ENCODE results near the gene ITGAE.

The ITGAE gene

GRCh38 chr17:3815925-3816324, 14.9 kb upstream of the ITGAE start:
- no peak for FAIRE-seq

DNA sequence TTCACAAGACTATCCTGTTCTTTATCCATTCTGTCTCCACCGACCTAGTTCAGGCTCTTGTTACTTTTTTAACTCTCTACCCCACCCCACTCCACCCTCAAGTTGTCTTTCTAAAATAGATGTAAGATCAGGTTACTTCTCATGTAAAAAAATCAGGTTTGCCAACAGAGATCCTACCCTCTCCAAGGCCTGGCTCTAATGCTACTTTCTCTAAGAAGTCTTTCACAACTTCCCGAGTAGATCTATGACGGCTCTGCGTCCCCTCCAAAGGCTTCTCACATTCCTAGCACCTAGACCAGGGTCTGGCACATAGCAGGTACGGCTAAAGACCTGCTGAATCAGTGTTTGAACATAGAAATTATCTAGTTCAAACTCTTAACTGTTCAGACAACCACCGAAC, 14.1 kb upstream of the ITGAE start:
- FAIRE-seq: no peak

- FAIRE-seq: no peak
Measured at GRCh38 chr17:3814361-3814760, 13.4 kb upstream of the ITGAE start.

DNA sequence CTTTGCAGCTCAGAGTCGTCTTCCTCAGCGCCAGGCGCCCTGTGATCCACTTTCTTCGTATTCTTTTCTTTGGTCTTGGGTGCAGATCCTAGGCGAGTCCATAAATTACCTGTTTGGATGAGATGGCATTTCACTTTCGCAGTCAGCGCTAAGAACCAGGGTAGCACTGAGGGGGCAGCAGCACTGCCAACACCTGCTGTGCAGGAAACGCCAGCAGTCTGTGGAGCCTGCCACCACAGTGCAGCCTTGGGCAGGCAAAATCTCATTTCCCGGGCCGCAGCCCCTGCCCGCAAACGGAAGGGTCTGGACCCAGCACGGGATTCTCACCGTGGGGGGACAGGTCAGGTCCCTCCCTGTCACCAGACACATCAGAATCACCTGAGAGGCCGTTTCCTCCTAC, 12.2 kb upstream of the ITGAE start:
- no peak for FAIRE-seq

GRCh38 chr17:3812771-3813170, 11.8 kb upstream of the ITGAE start:
- no peak for FAIRE-seq

- no peak for FAIRE-seq
Measured at GRCh38 chr17:3812284-3812683, 11.3 kb upstream of the ITGAE start.

GRCh38 chr17:3810019-3810418, 9.0 kb upstream of the ITGAE start:
- no peak for FAIRE-seq

DNA sequence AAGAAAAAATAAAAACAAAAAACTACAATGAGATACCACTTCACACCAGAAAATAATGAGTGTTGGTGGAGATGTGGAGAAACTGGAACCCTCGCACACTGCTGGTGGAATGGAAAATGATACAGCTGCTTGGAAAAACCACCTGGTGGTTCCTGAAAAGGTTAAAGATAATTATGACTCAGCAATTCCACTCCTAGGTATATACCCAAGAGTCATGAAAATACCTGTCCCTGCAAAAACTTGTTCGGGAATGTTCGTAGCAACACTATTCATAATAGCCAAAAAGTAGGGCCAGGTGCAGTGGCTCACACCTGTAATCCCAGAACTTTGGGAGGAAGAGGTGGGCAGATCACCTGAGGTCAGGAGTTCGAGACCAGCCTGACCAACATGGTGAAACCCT, 8.1 kb upstream of the ITGAE start:
- no peak for FAIRE-seq

DNA sequence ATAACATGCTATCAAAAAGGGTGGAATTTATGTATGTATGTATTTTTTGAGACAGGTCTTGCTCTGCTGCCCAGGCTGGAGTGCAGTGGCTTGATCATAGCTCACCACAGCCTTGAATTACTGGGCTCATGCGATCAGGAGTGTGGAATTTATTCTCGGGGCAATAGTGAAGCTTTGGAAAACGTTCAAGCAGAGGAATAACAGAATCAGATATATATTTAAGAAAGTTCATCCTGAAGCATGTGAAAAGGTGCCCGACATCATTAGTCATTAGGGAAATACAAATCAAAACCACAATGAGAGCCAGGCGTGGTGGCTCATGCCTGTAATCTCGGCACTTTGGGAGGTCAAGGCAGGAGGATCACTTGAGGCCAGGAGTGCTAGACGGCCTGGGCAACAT, 7.7 kb upstream of the ITGAE start:
- no peak for FAIRE-seq

- no peak for FAIRE-seq
Measured at GRCh38 chr17:3805581-3805980, 4.6 kb upstream of the ITGAE start.

GRCh38 chr17:3804503-3804931, 3.5 kb upstream of the ITGAE start:
- no peak for FAIRE-seq

DNA sequence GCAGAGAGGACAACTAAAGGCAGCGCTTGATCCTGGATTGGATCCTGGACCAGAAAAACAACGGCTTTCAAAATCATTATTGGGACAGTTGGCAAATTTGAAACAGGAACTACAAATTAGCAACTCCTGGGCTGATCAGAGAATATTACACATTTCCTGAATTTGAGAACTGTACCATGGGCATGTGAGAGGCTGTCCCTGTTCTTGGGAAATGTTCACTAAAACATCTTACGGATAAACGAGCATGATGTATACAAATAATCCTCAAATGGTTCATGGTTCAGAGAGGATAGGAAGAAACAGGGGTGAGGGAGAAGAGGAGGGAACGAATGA, 2.3 kb upstream of the ITGAE start:
- FAIRE-seq: no peak

DNA sequence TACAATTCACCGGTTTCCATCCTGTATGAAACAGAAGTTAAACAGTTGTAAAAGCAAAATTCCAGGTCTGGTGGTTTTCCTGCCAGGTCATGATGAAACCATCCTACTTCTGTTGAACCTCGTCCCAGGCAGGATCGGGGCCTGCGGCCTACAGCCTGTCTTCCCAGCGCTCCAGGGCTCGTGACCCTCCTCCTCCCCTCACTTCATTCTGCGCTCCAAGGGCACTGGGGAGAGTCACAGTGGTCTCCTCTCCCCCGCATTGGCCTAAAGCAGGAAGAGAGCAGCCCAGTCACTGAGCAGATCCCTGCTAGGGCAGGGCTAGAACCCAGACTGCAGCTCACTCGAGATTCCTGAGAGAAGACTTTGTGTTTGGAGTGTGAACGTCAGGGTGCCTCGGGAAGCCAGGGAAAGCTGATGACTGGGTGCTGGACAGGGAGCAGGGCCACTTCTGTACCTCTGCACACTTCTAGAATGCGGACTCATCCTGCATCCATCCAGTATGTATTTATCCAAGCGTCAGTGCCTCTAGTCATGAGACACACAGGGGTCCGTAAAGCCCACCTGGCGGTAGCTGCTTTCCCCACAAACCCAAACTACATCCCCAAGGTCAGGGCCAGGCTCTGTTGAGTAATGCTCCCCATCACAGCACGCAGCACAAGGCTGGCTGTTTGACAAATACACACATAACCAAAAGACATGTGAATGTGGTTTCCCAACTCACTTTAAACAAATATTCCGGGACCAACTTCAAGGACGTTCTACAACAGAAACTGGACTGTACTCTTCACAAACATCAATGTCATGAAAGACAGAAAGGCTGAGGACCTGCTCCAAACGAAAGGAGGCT, 1.7 kb upstream of the ITGAE start:
- FAIRE-seq: no peak

DNA sequence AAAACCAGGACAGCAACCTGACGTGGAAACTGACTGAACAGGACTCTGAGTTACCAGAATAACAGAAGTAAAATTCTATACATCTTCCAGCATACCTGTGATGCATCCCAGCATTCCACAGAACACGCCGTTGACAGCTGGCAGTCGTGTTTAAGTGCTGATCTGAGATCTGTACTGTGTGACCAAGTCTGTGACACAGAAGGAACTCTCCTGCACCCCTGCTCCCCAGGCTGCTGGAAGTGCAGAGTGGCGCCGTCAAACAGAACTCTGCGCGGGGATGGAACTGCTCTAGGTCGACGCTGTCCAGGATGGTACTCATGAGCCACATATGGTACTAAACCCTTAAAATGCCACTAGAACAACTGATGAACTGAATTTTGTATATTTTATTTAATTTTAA, 804 bp upstream of the ITGAE start:
- FAIRE-seq: no peak

GRCh38 chr17:3801347-3801746, 359 bp upstream of the ITGAE start:
- FAIRE-seq: no peak

DNA sequence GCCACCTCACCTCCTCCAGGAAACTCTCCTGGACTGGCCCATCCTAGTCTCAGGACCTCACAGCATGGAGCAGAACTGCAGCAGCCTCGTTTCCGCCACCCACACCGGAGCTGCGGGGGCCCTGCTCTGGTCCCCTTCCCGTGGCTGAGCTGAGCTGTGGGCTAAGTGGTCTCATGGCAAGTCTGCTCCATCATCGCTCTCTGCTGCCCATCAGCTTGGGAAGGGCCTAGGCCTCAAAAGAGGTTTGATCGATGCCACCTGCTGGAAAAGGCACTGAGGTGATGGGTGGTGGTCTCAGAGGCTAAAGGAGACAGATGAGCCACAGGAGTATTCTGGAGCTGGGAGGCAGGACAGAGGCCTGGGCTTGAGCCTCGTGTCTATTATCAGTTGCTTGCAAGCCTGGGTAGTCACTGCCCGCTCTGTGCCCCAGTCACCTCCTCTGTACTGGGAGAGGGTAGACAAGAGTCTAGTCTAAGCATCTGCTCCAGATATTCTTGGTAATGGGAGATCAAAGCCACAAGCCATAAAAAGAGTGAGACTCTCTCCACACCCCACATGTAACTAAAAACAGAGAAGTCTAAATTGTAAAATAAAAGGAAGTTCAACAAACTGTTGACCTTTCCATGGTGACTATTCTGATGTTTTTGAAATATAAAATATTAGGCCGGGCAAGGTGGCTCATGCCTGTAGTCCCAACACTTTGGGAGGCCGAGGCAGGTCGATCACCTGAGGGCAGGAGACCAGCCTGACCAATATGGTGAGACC, 1.6 kb downstream of the ITGAE start:
- no peak for FAIRE-seq

GRCh38 chr17:3798273-3799180, 2.5 kb downstream of the ITGAE start:
- FAIRE-seq: no peak

GRCh38 chr17:3796822-3797170, 4.2 kb downstream of the ITGAE start:
- FAIRE-seq: no peak

DNA sequence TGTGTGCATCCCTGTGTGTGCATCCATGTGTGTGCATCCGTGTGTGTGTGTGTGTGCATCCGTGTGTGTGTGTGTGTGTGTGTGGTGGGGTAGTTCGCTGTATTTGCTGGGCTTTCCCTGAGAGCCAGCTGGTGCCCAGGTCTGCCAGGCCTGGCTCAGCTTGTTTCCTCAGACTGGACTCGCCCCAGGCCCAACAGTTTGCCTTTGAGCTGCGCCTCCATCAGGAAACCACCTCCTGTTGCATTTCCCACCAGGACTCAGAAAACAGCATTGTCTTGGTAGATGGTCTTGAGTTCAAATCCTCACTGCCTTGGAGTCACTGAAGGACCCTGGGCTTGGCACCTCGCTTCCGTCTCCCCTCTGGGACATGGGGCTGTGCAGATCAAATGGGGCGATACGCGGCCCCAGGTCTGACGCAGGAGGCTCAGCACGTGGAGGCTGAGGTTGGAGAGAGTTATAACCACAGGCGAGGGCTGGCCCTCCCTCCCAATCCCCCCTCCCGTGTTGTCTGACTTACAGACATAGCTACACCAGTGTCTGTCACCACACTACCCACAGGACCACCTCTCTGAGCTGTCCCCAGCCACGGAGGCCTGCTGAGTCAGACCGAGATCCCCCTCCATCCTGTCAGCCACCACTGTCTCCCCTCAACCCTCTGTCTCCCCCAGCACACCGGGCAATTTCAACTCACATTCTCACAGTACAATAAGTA, 4.7 kb downstream of the ITGAE start:
- no peak for FAIRE-seq

- no peak for FAIRE-seq
Measured at GRCh38 chr17:3795390-3796102, 5.4 kb downstream of the ITGAE start.

DNA sequence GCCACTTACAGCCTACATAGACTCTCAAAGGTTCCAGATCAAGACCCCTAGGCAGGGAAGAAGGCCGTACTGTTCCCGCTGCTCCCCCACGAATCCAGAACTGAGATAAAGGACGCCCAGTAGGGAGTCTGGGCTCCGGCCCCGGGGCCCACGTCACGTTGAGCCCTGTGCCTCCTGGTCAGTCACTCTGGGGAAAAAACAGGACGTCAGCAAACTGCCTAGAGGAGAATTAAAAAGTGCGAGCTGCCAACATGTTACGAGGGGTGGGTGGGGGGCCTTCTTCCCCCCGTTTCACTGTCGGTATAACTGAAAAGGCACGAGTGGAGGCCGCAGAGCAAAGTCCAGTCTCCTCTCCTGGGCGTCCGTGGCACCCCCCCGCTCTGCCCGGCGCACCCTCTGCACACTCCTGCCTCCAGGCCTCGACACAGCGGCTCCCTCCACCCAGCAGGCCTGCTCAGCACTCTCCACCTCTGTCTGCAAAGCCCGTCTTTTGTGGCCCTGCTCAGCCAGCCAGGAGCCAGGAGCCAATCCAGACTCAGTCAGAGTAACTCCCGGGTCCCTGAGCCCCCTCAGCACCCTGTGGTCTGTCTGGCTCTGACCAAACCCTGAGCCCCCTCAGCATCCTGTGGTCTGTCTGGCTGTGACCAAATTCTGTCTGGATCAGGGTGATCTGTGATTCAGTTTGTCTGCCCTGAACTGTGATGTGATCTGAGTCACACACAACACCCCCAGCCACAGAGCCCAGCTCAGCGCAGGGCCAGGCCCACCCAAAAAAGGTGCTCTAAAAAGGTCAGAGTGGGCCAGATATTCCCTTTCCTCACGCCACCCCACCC, 6.2 kb downstream of the ITGAE start:
- FAIRE-seq: no peak

Measured in TTC549 (cell line).